ENCODE measurements around the gene OCA2. TPM values are rescaled to one million over a fixed set of nuclear protein-coding genes. Genes with fewer than 3 reads are reported as not detected.

OCA2 gene
- total and polyA plus RNA-seq, 2 of the 13 experiments (the other 11 are each of a cell fraction or from before 2014, with no cell fraction given): 0.02 to 0.05 TPM

DNA sequence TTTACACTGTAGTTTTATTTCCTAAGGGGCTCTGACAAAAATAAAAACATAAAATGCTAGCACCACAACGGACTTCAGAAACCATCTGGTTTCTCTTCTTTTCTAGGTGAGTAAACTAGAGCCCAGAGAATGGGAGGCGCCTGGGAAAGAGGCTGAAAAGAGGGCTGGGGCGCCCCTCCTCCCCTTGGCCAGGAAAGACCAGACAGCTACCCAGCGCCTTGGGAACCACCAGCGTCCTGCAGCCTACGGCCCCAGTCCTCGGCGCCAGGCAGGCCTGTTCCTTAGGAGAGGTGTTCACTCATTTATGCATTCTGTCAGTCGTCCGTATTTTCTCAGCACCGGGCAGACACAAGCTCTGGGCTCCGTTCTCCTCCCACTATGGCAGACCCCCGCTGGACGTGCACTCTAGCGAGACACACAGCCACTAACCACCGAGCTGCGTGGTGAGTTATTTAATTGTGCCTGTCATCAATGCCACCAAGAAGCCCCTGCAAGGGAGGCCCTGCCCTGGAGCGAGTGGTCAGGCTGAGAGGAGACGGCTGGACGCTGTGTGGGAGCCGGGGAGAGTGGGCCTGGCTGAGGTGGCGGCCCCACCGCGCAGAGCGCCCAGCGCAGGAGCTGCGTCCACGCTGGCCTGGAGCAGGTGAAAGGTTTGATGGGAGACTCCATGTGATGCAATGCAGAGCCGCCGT lies 294.4 kb downstream of the OCA2 start:
- Histone ChIP-seq H4K20me1 (ENCODE audit: insufficient read depth, low read length) (no peaks in the 10 kb centered on the region), H3K4me3 (replicated peaks in 1 of 3; ENCODE audit: insufficient read depth in 1 of 3, low read depth in 2 of 3, low read length in 3 of 3) (no peak overlapping the region), H3K27me3 (ENCODE audit: control insufficient read depth in 1 of 2, insufficient read depth in 2 of 2, low read length in 2 of 2) (0 out of 5 replicates have a peak, but pooled peaks cover 0 to 3% of the 10 kb centered on the region in 2 experiments), H3K36me3 (replicated peaks in 1 of 2; ENCODE audit: control insufficient read depth in 1 of 2, insufficient read depth in 2 of 2, low read length in 2 of 2) (no peaks in the 10 kb centered on the region), H3K9ac (ENCODE audit: insufficient read depth, low read depth, low read length) (no peak overlapping the region), H3K4me2 (ENCODE audit: low read depth, low read length) (no peak overlapping the region), H3K9me3 (ENCODE audit: low read length) (no peaks in the 10 kb centered on the region), H3K27ac (ENCODE audit: extremely low read length, insufficient read depth, low read length) (no peak overlapping the region), H3K79me2 (ENCODE audit: insufficient read depth, low read length) (no peaks in the 10 kb centered on the region), H2AFZ (ENCODE audit: low read length) (no peak overlapping the region), H3K4me1 (ENCODE audit: insufficient read depth, low read length) (no peaks in the 10 kb centered on the region)
- DNase-seq (ENCODE audit: low spot score) (no peak), ATAC-seq (no peak), FAIRE-seq (no peak)
- intact Hi-C loops (cut with micrococcal nuclease; ENCODE audit: unreplicated experiment): no loop called here
- ChIA-PET POLR2A (no interaction called here), CTCF (ENCODE audit: low intra/inter-chr PET ratio, low total read pairs) (no interaction called here)
- 54% methylated on average over 21 of the region's 30 CpGs for WGBS (ENCODE audit: low lambda C conversion rate)
- in situ Hi-C loops (cut with HindIII; ENCODE audit: extremely low pct_ligation_motif_present, low pct_unique_long_range_greater_than_20kb): no loop called here
- TF ChIP-seq SSRP1 (CRISPR knock-in tag; IDR thresholded peaks at IDR 0.05) (no peak), ZNF441 (CRISPR knock-in tag; IDR thresholded peaks at IDR 0.05; ENCODE audit: borderline replicate concordance) (no peak), KDM6A (CRISPR knock-in tag; IDR thresholded peaks at IDR 0.05; ENCODE audit: low read depth) (no peak), ZNF773 (CRISPR knock-in tag; IDR thresholded peaks at IDR 0.05; ENCODE audit: borderline replicate concordance) (no peak), ZNF546 (CRISPR knock-in tag; conservative IDR thresholded peaks at IDR 0.05) (no peak), IRF2 (CRISPR knock-in tag; IDR thresholded peaks at IDR 0.05) (no peak), NPAS2 (CRISPR knock-in tag; IDR thresholded peaks at IDR 0.05; ENCODE audit: borderline replicate concordance) (no peak), ZKSCAN5 (CRISPR knock-in tag; IDR thresholded peaks at IDR 0.05) (no peak)
- no TSS peak for BruUV-seq (replicated peaks)

- in situ Hi-C loops (cut with HindIII; ENCODE audit: extremely low pct_ligation_motif_present, low pct_unique_long_range_greater_than_20kb) (no loop called here), intact Hi-C loops (cut with micrococcal nuclease; ENCODE audit: unreplicated experiment) (no loop called here)
- ChIA-PET POLR2A (no interaction called here), CTCF (ENCODE audit: low intra/inter-chr PET ratio, low total read pairs) (no interaction called here)
- H3K9me3 ChIP-seq (ENCODE audit: low read length): no peaks in the 10 kb centered on the region
- H3K4me3 ChIP-seq (replicated peaks in 1 of 3; ENCODE audit: insufficient read depth in 1 of 3, low read depth in 2 of 3, low read length in 3 of 3): no peak overlapping the region
- no peak overlapping the region for H2AFZ ChIP-seq (ENCODE audit: low read length)
- no peaks in the 10 kb centered on the region for H3K4me1 ChIP-seq (ENCODE audit: insufficient read depth, low read length)
- ATAC-seq: no peak
- no peaks in the 10 kb centered on the region for H4K20me1 ChIP-seq (ENCODE audit: insufficient read depth, low read length)
- no TSS peak for BruUV-seq (replicated peaks)
- H3K27me3 ChIP-seq (ENCODE audit: control insufficient read depth in 1 of 2, insufficient read depth in 2 of 2, low read length in 2 of 2): peaks cover 0 to 7% of the 10 kb centered on the region in 2 experiments; a peak in 1 of 5 replicates
- no peak overlapping the region for H3K4me2 ChIP-seq (ENCODE audit: low read depth, low read length)
- FAIRE-seq: no peak
- WGBS (ENCODE audit: low lambda C conversion rate): 28% methylated on average over 5 of the region's 5 CpGs
- H3K9ac ChIP-seq (ENCODE audit: insufficient read depth, low read depth, low read length): no peak overlapping the region
- H3K27ac ChIP-seq (ENCODE audit: extremely low read length, insufficient read depth, low read length): no peak overlapping the region
- H3K79me2 ChIP-seq (ENCODE audit: insufficient read depth, low read length): no peaks in the 10 kb centered on the region
- DNase-seq (ENCODE audit: low spot score): no peak
- no peaks in the 10 kb centered on the region for H3K36me3 ChIP-seq (replicated peaks in 1 of 2; ENCODE audit: control insufficient read depth in 1 of 2, insufficient read depth in 2 of 2, low read length in 2 of 2)
- TF ChIP-seq RNF219 (CRISPR knock-in tag; IDR thresholded peaks at IDR 0.05): no peak
- no peak for TF ChIP-seq PTBP1 (IDR thresholded peaks at IDR 0.05; ENCODE audit: low read depth, low read length, poor library complexity, severe bottlenecking)
- no peak for TF ChIP-seq BATF2 (CRISPR knock-in tag; IDR thresholded peaks at IDR 0.05)
- no peak for TF ChIP-seq ZBTB20 (CRISPR knock-in tag; IDR thresholded peaks at IDR 0.05; ENCODE audit: borderline replicate concordance, low read depth)
- no peak for TF ChIP-seq SPEN (CRISPR knock-in tag; IDR thresholded peaks at IDR 0.05; ENCODE audit: low read depth)
- TF ChIP-seq GZF1 (CRISPR knock-in tag; IDR thresholded peaks at IDR 0.05): no peak
- TF ChIP-seq ELF4 (CRISPR knock-in tag; IDR thresholded peaks at IDR 0.05; ENCODE audit: borderline replicate concordance): no peak
Observed at GRCh38 chr15:27798807-27799206, 300.3 kb downstream of the OCA2 start.

Measured in HepG2 (cell line).